ENCODE data around the gene ASAP2.

Gene ASAP2

GRCh38 chr2:9360701-9361100, 154.1 kb downstream of the ASAP2 start:
- no peaks in the 10 kb centered on the region for H3K4me1 ChIP-seq (ENCODE audit: low read depth, poor library complexity, severe bottlenecking)
- H3K9ac ChIP-seq: no peak overlapping the region
- no peak overlapping the region for H3K4me2 ChIP-seq
- no peak overlapping the region for H2AFZ ChIP-seq (ENCODE audit: low read depth)
- H3K79me2 ChIP-seq (ENCODE audit: insufficient read depth, low read depth): no peaks in the 10 kb centered on the region
- no peak overlapping the region for H3K4me3 ChIP-seq (IDR thresholded peaks at IDR 0.05; ENCODE audit: insufficient read depth, low read depth, low read length)
- no peaks in the 10 kb centered on the region for H3K36me3 ChIP-seq (ENCODE audit: insufficient read depth)
- no peaks in the 10 kb centered on the region for H3K27me3 ChIP-seq (ENCODE audit: insufficient read depth, low read depth)
- no peak overlapping the region for H3K27ac ChIP-seq
- no peaks in the 10 kb centered on the region for H4K20me1 ChIP-seq (ENCODE audit: insufficient read depth)
- no peak for TF ChIP-seq CTCF (conservative IDR thresholded peaks at IDR 0.05; ENCODE audit: low read depth, low read length)

GRCh38 chr2:9364373-9364772, 157.8 kb downstream of the ASAP2 start:
- no peaks in the 10 kb centered on the region for H3K27me3 ChIP-seq (ENCODE audit: insufficient read depth, low read depth)
- no peak overlapping the region for H3K9ac ChIP-seq
- no peaks in the 10 kb centered on the region for H3K79me2 ChIP-seq (ENCODE audit: insufficient read depth, low read depth)
- H3K4me1 ChIP-seq (ENCODE audit: low read depth, poor library complexity, severe bottlenecking): no peaks in the 10 kb centered on the region
- no peak overlapping the region for H3K4me2 ChIP-seq
- no peak overlapping the region for H2AFZ ChIP-seq (ENCODE audit: low read depth)
- no peaks in the 10 kb centered on the region for H4K20me1 ChIP-seq (ENCODE audit: insufficient read depth)
- H3K4me3 ChIP-seq (IDR thresholded peaks at IDR 0.05; ENCODE audit: insufficient read depth, low read depth, low read length): no peak overlapping the region
- no peak for TF ChIP-seq CTCF (conservative IDR thresholded peaks at IDR 0.05; ENCODE audit: low read depth, low read length)
- H3K36me3 ChIP-seq (ENCODE audit: insufficient read depth): no peaks in the 10 kb centered on the region
- H3K27ac ChIP-seq: no peak overlapping the region

GRCh38 chr2:9364791-9365497, 158.3 kb downstream of the ASAP2 start:
- H3K4me2 ChIP-seq: no peak overlapping the region
- no peaks in the 10 kb centered on the region for H3K36me3 ChIP-seq (ENCODE audit: insufficient read depth)
- no peaks in the 10 kb centered on the region for H3K27me3 ChIP-seq (ENCODE audit: insufficient read depth, low read depth)
- no peak overlapping the region for H3K27ac ChIP-seq
- H4K20me1 ChIP-seq (ENCODE audit: insufficient read depth): no peaks in the 10 kb centered on the region
- no peak overlapping the region for H3K9ac ChIP-seq
- H3K4me1 ChIP-seq (ENCODE audit: low read depth, poor library complexity, severe bottlenecking): no peaks in the 10 kb centered on the region
- no peaks in the 10 kb centered on the region for H3K79me2 ChIP-seq (ENCODE audit: insufficient read depth, low read depth)
- TF ChIP-seq CTCF (conservative IDR thresholded peaks at IDR 0.05; ENCODE audit: low read depth, low read length): no peak
- H2AFZ ChIP-seq (ENCODE audit: low read depth): no peak overlapping the region
- H3K4me3 ChIP-seq (IDR thresholded peaks at IDR 0.05; ENCODE audit: insufficient read depth, low read depth, low read length): no peak overlapping the region

- H3K36me3 ChIP-seq (ENCODE audit: insufficient read depth): no peaks in the 10 kb centered on the region
- TF ChIP-seq CTCF (conservative IDR thresholded peaks at IDR 0.05; ENCODE audit: low read depth, low read length): no peak
- no peaks in the 10 kb centered on the region for H3K27me3 ChIP-seq (ENCODE audit: insufficient read depth, low read depth)
- H3K4me1 ChIP-seq (ENCODE audit: low read depth, poor library complexity, severe bottlenecking): no peaks in the 10 kb centered on the region
- H3K4me3 ChIP-seq (IDR thresholded peaks at IDR 0.05; ENCODE audit: insufficient read depth, low read depth, low read length): no peak overlapping the region
- no peaks in the 10 kb centered on the region for H4K20me1 ChIP-seq (ENCODE audit: insufficient read depth)
- no peak overlapping the region for H2AFZ ChIP-seq (ENCODE audit: low read depth)
- H3K79me2 ChIP-seq (ENCODE audit: insufficient read depth, low read depth): no peaks in the 10 kb centered on the region
- no peak overlapping the region for H3K9ac ChIP-seq
- H3K27ac ChIP-seq: no peak overlapping the region
- no peak overlapping the region for H3K4me2 ChIP-seq
These were observed 158.9 kb downstream of the ASAP2 start for GRCh38 chr2:9365498-9366019.

All from KMS-11 (cell line).